GM12864 (cell line): Measurements from ENCODE around the gene SFMBT2.

ENCODE experiments used
- DNase-seq: peaks from one replicate; pipeline ENCODE4 v3.0.0-alpha.2; 2011; ENCODE audit warnings: low read depth
- H3K4me3 ChIP-seq: 2 replicates; pipeline ENCODE4 v1.5.1; 2011; ENCODE audit warnings: mild to moderate bottlenecking, low read depth, low read length, control low read depth
- CTCF ChIP-seq: IDR thresholded peaks from 2 replicates; pipeline ENCODE4 v1.5.1; 2011; ENCODE audit warnings: low read depth, mild to moderate bottlenecking, moderate library complexity, low read length, control low read depth, inconsistent platforms; ENCODE audit errors: missing control alignments

Gene SFMBT2

GRCh38 chr10:7357193-7357592 is 53.6 kb downstream of the SFMBT2 start:
- no peak for TF ChIP-seq CTCF
- no peak overlapping the region for H3K4me3 ChIP-seq
- no peak for DNase-seq

GRCh38 chr10:7354330-7355047 is 56.3 kb downstream of the SFMBT2 start:
- DNase-seq: no peak
- H3K4me3 ChIP-seq: no peak overlapping the region
- TF ChIP-seq CTCF: no peak

GRCh38 chr10:7351894-7352293 is 58.9 kb downstream of the SFMBT2 start:
- no peak for TF ChIP-seq CTCF
- no peak overlapping the region for H3K4me3 ChIP-seq
- no peak for DNase-seq

- no peak for DNase-seq
- H3K4me3 ChIP-seq: no peak overlapping the region
- no peak for TF ChIP-seq CTCF
Measured at GRCh38 chr10:7350541-7351195, 60.2 kb downstream of the SFMBT2 start.

GRCh38 chr10:7345717-7346116 is 65.1 kb downstream of the SFMBT2 start:
- DNase-seq: no peak
- H3K4me3 ChIP-seq: no peak overlapping the region
- no peak for TF ChIP-seq CTCF

GRCh38 chr10:7343040-7343439 is 67.8 kb downstream of the SFMBT2 start:
- H3K4me3 ChIP-seq: no peak overlapping the region
- no peak for TF ChIP-seq CTCF
- DNase-seq: no peak
